NCI-H748 (cell line): ENCODE data around the gene FOXJ1.

Experiments used
- DNase-seq: peaks from one replicate; lab custom pipeline; 2025; ENCODE audit not compliant: unreplicated experiment; lab: John Stamatoyannopoulos, UW

Gene FOXJ1

GRCh38 chr17:76092526-76093413 lies 48.3 kb downstream of the FOXJ1 start:
- no peak for DNase-seq

- no peak for DNase-seq
These were observed 49.3 kb downstream of the FOXJ1 start for GRCh38 chr17:76091526-76092286.

GRCh38 chr17:76090517-76091129 lies 50.4 kb downstream of the FOXJ1 start:
- no peak for DNase-seq

GRCh38 chr17:76089680-76090516 lies 51.1 kb downstream of the FOXJ1 start:
- no peak for DNase-seq

GRCh38 chr17:76088868-76089576 lies 52.0 kb downstream of the FOXJ1 start:
- DNase-seq = no peak

- no peak for DNase-seq
These were observed 52.8 kb downstream of the FOXJ1 start for GRCh38 chr17:76088041-76088867.

GRCh38 chr17:76087531-76087930 lies 53.5 kb downstream of the FOXJ1 start:
- DNase-seq = no peak

GRCh38 chr17:76086384-76086783 lies 54.7 kb downstream of the FOXJ1 start:
- DNase-seq = no peak
